NCI-H345 (cell line): ENCODE data around the gene CHRD.
"Not testable (repeated sequence)": the region's sequence is repeated elsewhere in the genome, so short reads cannot be mapped to it uniquely, and the experiment has no call there.

Experiments used
- DNase-seq: peaks from one replicate; lab custom pipeline; 2025; lab: John Stamatoyannopoulos, UW

Gene CHRD

GRCh38 chr3:184419171-184419570 lies 39.3 kb downstream of the CHRD start:
- no peak for DNase-seq

- no peak for DNase-seq
These were observed 43.7 kb downstream of the CHRD start for GRCh38 chr3:184423561-184423960.

GRCh38 chr3:184426691-184427141 lies 46.9 kb downstream of the CHRD start:
- no peak for DNase-seq

DNA sequence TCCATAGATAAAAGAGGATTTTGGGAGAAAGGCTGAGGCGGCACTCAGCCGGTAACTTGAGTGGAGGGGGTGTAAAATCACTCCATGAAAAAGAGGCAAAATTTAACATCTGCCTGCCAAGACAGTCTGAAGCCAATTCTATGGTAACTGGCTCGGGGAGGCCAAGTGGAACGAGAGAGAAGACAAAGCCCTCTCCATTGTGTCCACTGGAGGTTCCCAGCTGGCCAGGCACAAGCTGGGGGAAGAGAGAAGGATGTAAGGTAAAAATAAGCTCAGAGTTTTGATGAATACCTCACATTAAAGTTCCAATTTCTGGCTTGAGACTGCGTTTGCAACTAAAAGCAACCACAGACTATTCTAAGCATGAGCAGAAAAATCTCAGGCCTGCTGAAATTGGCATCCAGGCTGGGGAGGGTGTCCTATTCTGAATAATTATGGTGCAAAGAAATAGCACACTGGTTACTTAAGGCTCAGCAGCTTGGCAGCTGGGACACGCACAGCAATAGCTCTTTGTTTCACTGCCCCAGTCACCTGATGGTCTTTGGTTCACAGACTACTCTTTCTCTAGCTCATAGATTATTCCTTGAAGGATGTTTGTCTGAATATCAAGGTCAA lies 48.8 kb downstream of the CHRD start:
- no peak for DNase-seq

DNA sequence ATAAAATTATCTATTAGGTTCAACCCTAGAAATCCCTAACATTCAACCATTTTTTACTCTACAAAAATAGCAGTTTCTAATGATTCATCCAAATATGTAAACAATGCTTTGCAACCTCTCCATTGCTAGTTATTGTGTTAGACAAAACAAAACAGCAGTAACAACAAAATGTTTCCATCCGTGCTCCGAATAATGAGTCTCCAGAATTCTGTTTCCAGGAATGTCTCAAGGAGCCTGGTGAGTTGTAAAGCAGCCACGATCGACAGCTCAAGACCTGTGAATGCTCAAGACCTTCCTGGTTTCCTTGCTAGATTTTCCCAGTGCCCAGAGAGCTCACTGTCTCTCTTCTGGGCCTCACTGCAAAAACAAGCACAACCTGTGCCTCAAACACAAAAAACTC lies 49.9 kb downstream of the CHRD start:
- DNase-seq = no peak

DNA sequence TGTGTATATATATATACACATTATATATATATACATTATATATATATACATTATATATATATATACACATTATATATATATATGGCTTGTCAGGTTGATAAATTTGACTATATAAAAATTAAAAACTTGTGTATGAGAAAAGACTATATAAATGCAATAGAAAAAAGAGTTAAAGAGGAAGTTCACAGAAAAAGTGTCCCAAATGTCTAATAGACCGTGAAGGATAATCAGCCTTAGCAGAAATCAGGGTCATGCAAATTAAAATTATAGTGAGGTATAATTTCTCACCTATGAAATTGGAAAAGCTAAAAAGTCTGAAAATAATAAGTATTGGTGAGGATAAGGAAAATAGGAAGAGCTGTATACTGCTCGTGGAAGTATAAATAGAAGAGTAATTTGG lies 51.1 kb downstream of the CHRD start:
- DNase-seq = no peak

GRCh38 chr3:184433178-184433577 lies 53.3 kb downstream of the CHRD start:
- not testable (repeated sequence) for DNase-seq

DNA sequence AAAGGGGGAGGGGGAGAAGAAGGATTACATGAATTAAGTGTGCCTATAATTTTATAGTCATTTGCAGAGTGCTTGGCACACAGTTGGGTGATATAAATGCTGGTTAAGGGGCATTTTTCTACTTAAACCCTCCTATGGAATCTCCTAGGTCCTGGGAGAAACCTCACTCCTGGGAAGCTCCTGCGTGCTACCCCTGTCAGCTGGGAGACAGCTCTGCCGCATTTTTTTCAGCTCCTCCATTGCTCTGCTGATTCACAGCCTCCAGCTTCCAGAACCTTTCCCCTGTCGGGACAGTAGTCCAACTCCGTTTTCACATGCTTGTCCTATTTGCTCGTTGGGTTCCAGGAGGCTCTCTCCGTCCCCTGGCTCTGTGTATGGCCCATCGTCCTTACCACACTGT lies 59.2 kb downstream of the CHRD start:
- no peak for DNase-seq
